Activated T-cell treated with anti-CD3 and anti-CD28 coated beads, Interleukin-2, amount 50 U/mL, for 48 hours (primary cell): ENCODE results near the gene ARPIN.
"Not testable (repeated sequence)": the region's sequence is repeated elsewhere in the genome, so short reads cannot be mapped to it uniquely, and the experiment has no call there.

Source experiments
- DNase-seq, 2 experiments: peaks; one replicate each; pipeline ENCODE4 v3.0.0-alpha.2; 2020

ARPIN gene

GRCh38 chr15:89875741-89876140 lies 37.0 kb downstream of the ARPIN start:
- no peak for DNase-seq

- DNase-seq: peak; percentile 83 to 89
These were observed 37.7 kb downstream of the ARPIN start for GRCh38 chr15:89874926-89875564.

GRCh38 chr15:89870688-89871288 lies 42.0 kb downstream of the ARPIN start:
- no peak for DNase-seq

- DNase-seq: no peak
These were observed 42.7 kb downstream of the ARPIN start for GRCh38 chr15:89870006-89870405.

- not testable (repeated sequence) for DNase-seq
These were observed 43.3 kb downstream of the ARPIN start for GRCh38 chr15:89869490-89869889.

- no peak for DNase-seq
These were observed 47.6 kb downstream of the ARPIN start for GRCh38 chr15:89864958-89865739.

GRCh38 chr15:89863918-89864317 lies 48.8 kb downstream of the ARPIN start:
- DNase-seq: no peak

GRCh38 chr15:89860891-89861290 lies 51.9 kb downstream of the ARPIN start:
- DNase-seq: no peak

- DNase-seq: no peak
These were observed 52.3 kb downstream of the ARPIN start for GRCh38 chr15:89860431-89860830.

GRCh38 chr15:89858661-89859458 lies 53.9 kb downstream of the ARPIN start:
- DNase-seq: no peak

GRCh38 chr15:89857673-89858072 lies 55.1 kb downstream of the ARPIN start:
- DNase-seq: no peak

- DNase-seq: no peak
These were observed 56.8 kb downstream of the ARPIN start for GRCh38 chr15:89855948-89856347.

GRCh38 chr15:89854863-89855262 lies 57.9 kb downstream of the ARPIN start:
- DNase-seq: not testable (repeated sequence)

GRCh38 chr15:89852342-89852995 lies 60.3 kb downstream of the ARPIN start:
- no peak for DNase-seq

- DNase-seq: no peak
These were observed 60.9 kb downstream of the ARPIN start for GRCh38 chr15:89851673-89852341.

- no peak for DNase-seq
These were observed 63.8 kb downstream of the ARPIN start for GRCh38 chr15:89848970-89849292.

GRCh38 chr15:89847101-89847500 lies 65.7 kb downstream of the ARPIN start:
- DNase-seq: no peak

- no peak for DNase-seq
These were observed 67.4 kb downstream of the ARPIN start for GRCh38 chr15:89845305-89845893.
